ENCODE results near the gene KCNAB1.

DNA sequence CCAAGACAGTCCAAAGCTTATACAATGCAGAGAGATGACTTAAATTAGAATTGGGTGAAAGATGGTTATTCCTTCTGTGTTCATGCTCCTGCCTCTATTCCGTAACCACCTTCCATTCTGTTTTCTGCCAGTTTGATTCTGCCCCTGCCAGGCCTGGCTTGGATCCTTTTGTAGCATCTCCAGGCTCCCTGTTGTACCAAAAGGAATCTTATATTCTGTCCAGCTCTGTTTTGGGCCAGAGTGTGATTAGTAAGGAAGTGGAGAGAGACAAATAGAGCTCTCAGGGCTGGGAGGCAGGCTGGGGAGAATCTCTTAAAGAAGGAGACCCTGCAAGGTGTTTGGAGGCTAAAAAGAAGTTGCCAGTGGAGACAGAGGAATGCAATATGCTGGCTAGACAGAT is 63.8 kb downstream of the KCNAB1 start:
- TF ChIP-seq POLR2A (IDR thresholded peaks at IDR 0.05; ENCODE audit: borderline replicate concordance, extremely low read depth, insufficient read depth, insufficient read length) (no peak), POLR2AphosphoS5 (IDR thresholded peaks at IDR 0.05; ENCODE audit: low read depth, low read length) (no peak)

All from HCT116 (cell line).